ENCODE results near the gene CTSZ. TPM values are rescaled to one million over a fixed set of nuclear protein-coding genes. Genes with fewer than 3 reads are reported as not detected.

Gene CTSZ
- 246 and 254 TPM in 2 replicates for total RNA-seq (2014; rRNA removed; shearing (Covaris generic))

DNA sequence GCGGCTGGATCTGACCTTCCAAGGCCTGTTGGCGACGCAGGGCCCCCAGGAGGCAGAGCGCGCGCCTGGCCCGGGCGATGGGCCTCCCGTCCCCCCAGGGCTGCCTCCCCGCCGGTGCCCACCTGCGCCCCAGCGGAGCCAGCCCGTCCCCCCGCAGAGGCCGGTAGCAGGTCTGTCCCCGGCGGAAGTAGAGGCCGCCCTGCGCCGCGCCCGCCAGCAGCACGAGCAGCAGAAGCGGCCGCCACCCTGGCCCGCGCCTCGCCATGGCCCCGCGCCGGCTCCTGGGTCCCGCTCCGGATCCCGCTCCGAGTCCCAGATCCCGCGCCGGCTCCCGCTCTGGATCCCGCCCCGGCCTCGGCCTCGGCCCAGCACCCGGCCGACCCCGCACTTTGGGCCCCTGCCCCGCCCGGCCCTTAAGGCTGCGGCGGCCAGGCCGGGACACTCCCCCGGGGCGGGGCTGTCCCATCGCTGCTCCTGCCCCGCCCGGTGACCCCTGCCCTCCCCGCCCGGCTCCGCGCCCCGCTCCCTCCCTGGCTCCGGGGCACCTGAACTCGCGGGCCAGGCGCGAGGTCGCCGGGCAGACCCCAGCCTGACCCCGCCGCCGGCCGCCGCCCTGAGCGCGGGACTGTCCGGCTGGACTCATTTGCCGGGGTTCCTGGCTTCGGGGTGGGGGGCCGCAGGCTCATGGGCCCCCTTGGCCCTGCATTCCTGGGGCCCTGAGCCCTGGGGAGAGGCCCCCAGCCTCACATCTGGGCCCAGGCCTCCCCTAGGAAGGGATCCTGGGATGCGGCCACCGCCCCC, at the start of gene CTSZ:
CTSZ (minus strand) TSS at position 391 of the 801 bp plus-strand sequence; CDS start at position 265, 126 bp downstream.

DNA sequence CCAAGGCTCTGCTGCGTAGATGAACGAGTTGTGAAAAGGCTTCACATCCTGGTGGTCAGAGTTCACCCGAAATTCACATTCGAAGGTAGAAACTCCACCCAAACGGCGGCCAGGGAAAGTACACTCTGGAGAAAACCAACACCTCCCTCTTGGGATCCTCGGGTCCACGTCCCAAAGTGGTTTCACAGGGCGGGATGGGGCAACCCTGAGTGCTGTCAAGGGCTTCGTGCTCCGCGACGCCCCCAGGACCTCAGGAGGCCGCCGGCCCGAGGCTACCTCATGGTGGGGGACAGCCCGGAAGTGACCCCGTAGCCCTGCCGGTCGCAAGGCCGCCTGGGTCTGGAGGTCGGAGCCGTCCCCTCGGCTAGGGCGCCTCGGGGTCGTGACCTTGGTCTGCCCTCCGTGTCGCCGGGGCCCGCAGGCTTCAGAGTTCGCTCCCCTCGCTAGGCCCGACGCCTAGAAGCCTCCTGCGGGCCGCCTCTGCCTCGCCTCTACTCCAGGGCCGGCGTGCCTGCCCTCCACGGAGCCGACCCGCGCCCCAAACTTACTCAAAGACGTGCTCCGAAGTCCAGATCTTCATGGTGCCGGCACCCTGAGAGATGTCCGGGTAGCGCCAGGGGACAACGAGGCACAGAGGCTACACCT, 35.2 kb upstream of the CTSZ start, which contains the start of gene PRELID3B:
PRELID3B (minus strand) TSS at position 636 of the 645 bp plus-strand sequence; CDS start at position 580, 56 bp downstream.

DNA sequence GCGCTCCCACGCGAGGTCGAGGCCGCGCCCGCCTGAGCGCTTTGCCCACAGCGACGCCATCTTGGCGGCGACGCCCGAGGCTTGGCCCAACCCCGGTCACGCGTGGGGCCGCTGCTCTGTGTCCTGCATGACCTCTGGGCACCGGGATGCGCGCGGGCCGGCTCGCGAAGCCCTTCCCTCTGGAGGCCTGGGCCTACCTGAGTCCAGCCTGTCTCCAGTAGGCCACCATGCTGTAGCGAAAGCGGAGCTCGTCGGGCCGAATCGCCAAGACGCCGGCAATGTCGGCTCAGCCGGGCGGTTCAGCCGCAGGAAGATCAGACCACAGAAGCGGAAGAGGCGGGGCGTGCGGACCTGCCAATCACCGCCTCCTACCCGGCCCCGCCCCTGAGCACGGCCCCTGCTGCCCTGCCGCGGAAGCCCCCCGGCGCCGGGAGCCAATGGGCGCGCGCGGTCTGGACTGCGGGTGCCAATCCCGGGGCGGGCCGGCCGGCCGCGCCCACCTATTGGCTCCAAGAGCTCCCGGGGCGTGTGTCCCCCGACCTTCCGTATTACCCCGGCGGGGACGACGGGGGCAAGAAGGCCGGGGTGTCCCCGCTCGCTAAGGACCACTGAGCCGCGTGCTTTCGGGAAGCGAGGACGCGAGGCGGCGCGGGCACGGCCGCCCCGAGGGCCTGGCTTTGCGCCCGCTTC, 25.1 kb upstream of the CTSZ start, which contains the start of gene ATP5F1E:
ATP5F1E (minus strand) TSS at position 313 of the 690 bp plus-strand sequence; CDS start at position 229, 84 bp downstream.

DNA sequence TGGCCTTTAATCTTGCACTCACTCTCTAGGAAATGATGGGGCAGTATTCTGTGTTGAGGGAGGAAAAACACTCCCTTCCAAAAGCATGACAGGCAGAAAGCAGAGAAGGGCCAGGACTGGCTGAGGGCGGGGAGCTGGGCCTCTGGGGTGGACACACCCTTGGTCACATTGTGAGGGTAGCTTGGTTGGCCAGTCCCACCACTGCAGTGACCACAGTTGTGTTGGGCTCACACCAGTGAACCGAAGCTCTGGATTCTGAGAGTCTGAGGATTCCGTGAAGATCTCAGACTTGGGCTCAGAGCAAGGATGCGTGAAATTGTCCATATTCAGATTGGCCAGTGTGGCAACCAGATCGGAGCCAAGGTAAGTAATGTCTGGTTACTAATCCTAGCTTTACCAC, 12.2 kb upstream of the CTSZ start, which contains the start of gene TUBB1:
TUBB1 (plus strand) TSS at position 213 of the 400 bp plus-strand sequence; CDS start at position 307, 94 bp downstream.

DNA sequence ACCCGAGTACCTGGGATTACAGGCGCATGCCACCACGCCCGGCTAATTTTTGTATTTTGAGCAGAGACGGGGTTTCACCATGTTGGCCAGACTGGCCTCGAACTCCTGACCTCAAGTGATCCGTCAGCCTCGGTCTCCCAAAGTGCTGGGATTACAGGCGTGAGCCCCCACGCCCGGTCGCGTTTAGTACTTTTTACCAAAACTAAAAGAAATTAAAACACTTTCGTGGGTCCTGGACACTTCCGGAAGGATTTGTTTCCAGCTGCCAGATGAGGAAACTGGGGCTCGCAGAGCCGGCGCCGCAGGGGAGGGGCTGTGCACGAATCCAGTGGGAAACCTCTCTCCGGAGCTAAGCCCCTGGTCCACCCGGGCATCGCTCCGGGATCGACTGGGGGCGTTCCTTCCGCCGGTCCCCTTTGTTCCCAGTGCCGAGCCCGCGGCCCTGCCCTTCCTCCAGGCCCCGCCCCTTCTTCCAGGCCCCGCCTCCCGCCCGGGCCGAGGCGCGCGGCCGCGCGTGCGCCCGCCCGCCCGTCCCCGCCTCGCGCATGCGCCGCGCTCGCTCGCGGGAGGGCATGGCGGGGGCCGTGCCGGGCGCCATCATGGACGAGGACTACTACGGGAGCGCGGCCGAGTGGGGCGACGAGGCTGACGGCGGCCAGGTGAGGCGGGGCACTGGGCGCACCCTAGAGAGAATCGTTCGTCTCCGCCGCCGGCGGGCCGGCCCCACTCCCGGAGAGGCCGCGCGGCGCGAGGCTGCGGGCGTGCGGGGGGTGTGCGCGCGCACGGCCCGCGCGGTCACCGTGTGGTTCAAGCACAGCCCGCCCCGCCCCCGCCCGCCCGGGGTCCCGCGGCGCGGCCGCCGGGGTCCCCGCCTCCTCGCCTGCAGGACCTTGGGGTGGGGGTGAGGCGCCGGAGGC, 26.1 kb downstream of the CTSZ start, which contains the start of gene NELFCD:
NELFCD (plus strand) TSS at position 546 of the 917 bp plus-strand sequence; CDS start at position 600, 54 bp downstream.

Other genes starting within 250 kb of the CTSZ start
- 5.1 and 8.4 TPM in 2 replicates for gene GNAS-AS1, start 156.4 kb downstream of the CTSZ start, total RNA-seq (2014; rRNA removed; shearing (Covaris generic))
- gene GNAS, start 154.5 kb downstream of the CTSZ start, total RNA-seq (2014; rRNA removed; shearing (Covaris generic)), result 1,104 and 1,194 TPM in 2 replicates
- gene NELFCD, start 26.0 kb downstream of the CTSZ start, total RNA-seq (2014; rRNA removed; shearing (Covaris generic)), result 119 and 124 TPM in 2 replicates
- gene TUBB1, start 12.2 kb upstream of the CTSZ start, total RNA-seq (2014; rRNA removed; shearing (Covaris generic)), result 0.04 and 0.05 TPM in 2 replicates
- gene ATP5F1E, start 25.1 kb upstream of the CTSZ start, total RNA-seq (2014; rRNA removed; shearing (Covaris generic)), result 61.8 and 79.6 TPM in 2 replicates
- 154 and 176 TPM in 2 replicates for gene PRELID3B, start 35.5 kb upstream of the CTSZ start, total RNA-seq (2014; rRNA removed; shearing (Covaris generic))
- gene ZNF831, start 156.6 kb upstream of the CTSZ start, total RNA-seq (2014; rRNA removed; shearing (Covaris generic)), result not detected in 2 replicates